KOPT-K1 (cell line): ENCODE data around the gene HSPB7.

ENCODE experiments used
- H3K27ac ChIP-seq: fragments of 200-600 bp; sonication (generic); 2 replicates; pipeline ENCODE4 v1.5.1; 2016; ENCODE audit warnings: antibody characterized with exemption, mild to moderate bottlenecking, low read depth, low read length; ENCODE audit not compliant: poor library complexity, severe bottlenecking
- H3K36me3 ChIP-seq: fragments of 200-600 bp; sonication (generic); 2 replicates; pipeline ENCODE4 v1.5.1; 2017; ENCODE audit warnings: antibody characterized with exemption, mild to moderate bottlenecking, low read length, moderate library complexity; ENCODE audit not compliant: insufficient read depth
- H3K9me3 ChIP-seq: fragments of 200-600 bp; sonication (generic); 2 replicates; pipeline ENCODE4 v1.5.1; 2017; ENCODE audit warnings: antibody characterized with exemption, low read length, mild to moderate bottlenecking; ENCODE audit not compliant: insufficient read depth, poor library complexity, severe bottlenecking

The HSPB7 gene

DNA sequence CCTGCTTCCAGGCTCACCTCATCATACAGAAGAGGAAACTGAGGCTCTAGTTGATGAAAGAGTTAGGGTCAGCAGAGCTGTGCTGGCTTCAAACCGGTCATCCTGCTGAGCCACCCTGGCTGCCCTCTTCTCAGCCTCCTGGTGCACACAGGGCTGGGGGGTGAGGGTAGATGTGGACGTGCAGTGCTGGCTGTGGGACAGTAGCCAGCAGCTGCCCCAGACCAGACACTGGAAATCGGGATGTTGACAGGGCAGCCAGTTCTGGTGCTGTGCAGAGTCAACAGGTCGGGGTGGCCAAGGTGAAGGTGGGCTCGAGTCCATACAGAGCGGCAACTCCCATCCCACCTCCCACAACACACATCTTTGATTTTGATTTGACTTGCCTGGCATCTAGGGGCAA lies 2.5 kb upstream of the HSPB7 start:
- H3K27ac ChIP-seq: no peak overlapping the region
- no peaks in the 10 kb centered on the region for H3K36me3 ChIP-seq
- H3K9me3 ChIP-seq: no peaks in the 10 kb centered on the region

GRCh38 chr1:16019644-16020277 lies 1.9 kb upstream of the HSPB7 start:
- H3K9me3 ChIP-seq: no peaks in the 10 kb centered on the region
- no peak overlapping the region for H3K27ac ChIP-seq
- no peaks in the 10 kb centered on the region for H3K36me3 ChIP-seq

GRCh38 chr1:16018749-16019643 lies 1.2 kb upstream of the HSPB7 start:
- no peak overlapping the region for H3K27ac ChIP-seq
- no peaks in the 10 kb centered on the region for H3K36me3 ChIP-seq
- no peaks in the 10 kb centered on the region for H3K9me3 ChIP-seq

- Histone ChIP-seq H3K36me3 (no peaks in the 10 kb centered on the region), H3K27ac (no peak overlapping the region), H3K9me3 (no peaks in the 10 kb centered on the region)
These were observed 465 bp upstream of the HSPB7 start for GRCh38 chr1:16018308-16018707.

- no peak overlapping the region for H3K27ac ChIP-seq
These were observed 775 bp downstream of the HSPB7 start for GRCh38 chr1:16017076-16017460.

DNA sequence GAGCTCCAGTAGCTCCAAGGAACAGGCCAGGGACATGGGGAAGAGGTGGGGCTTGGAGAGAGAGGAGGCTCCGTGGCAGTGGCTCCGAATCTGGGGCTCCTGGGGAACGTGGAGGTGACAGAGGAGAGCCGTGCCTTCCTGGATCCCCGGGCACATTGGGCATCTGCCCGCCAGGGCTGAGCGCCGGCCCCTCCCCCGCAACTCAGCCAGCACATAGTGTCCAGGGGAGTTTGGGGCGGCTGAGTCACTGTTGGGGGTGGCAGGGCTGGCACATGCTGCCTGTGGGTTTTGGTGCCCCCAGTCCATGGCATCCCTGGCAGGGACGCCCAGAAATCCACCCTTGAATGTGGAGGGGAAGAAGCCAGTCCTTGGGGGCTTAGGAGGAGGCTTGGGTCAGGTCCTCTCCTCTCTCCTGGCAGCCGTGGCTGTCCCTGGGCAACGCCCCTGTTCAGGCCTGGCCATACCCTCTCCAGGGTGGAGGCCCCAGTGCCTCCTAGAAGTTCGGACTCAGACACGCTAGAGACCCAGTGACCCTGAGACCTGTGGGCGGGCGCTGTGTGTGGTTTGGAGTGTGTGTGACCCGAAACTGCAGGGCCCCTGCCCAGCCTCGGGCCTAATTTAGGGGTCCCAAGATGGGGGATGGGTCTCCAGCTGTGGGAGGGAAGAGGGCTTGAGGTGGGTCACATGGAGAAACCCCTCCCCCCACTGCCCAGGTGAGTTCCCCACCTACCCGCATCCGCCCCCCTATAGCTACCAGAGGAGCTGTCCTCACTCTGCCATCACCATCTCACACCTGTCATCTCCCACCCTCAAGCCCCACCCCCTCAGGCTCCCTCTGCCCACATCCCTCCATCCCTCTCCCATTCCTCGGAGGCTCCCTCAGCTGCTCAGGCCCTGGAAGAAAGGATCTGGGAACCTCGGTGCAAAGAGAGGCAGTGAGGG lies 1.6 kb downstream of the HSPB7 start:
- H3K9me3 ChIP-seq: no peaks in the 10 kb centered on the region
- no peak overlapping the region for H3K27ac ChIP-seq
- H3K36me3 ChIP-seq: no peaks in the 10 kb centered on the region

More at GRCh38 chr1:16017076-16017460, 775 bp downstream of the HSPB7 start:
- no peaks in the 10 kb centered on the region for H3K9me3 ChIP-seq
- H3K36me3 ChIP-seq: no peaks in the 10 kb centered on the region

- H3K9me3 ChIP-seq: no peaks in the 10 kb centered on the region
- H3K27ac ChIP-seq: no peak overlapping the region
- no peaks in the 10 kb centered on the region for H3K36me3 ChIP-seq
These were observed 2.4 kb downstream of the HSPB7 start for GRCh38 chr1:16015491-16015890.

GRCh38 chr1:16014509-16015482 lies 3.0 kb downstream of the HSPB7 start:
- Histone ChIP-seq H3K27ac (no peak overlapping the region), H3K36me3 (no peaks in the 10 kb centered on the region)

GRCh38 chr1:16013908-16014258 lies 4.0 kb downstream of the HSPB7 start:
- no peaks in the 10 kb centered on the region for H3K36me3 ChIP-seq
- no peaks in the 10 kb centered on the region for H3K9me3 ChIP-seq
- H3K27ac ChIP-seq: no peak overlapping the region

More at GRCh38 chr1:16014509-16015482, 3.0 kb downstream of the HSPB7 start:
- no peaks in the 10 kb centered on the region for H3K9me3 ChIP-seq

DNA sequence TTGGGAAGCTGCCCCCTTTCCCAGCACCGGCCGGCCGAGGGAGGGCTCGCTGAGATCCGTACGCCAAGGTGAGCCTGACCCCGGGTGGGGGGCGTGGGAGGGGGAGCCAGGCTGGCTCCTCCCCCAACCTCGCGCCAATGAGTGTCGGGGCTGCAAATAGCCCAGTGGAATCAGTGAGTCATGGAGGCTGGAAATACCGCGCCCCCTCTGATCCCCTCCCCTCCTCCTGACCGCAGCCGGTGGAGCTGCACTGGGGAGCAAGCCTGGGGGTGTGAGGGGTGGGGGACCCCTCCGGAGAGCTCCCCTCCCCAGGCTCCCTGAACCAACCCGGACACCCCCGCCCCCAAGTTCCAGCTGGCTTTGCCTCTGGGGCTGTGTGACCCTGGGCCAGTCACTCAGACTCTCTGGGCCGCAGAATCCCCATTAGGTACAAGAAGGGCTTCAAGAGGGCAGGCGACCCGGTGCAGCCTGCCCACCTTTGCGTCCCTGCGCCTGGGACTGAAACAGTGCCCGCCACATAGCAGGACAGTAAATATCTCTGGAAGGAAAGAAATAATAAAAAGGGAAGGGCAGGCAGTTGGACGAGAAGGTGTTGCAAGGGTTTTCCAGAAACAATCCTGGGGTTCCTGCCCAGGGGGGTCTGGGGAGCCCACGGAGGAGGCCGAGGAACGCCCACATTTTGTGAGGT lies 4.5 kb downstream of the HSPB7 start:
- Histone ChIP-seq H3K9me3 (no peaks in the 10 kb centered on the region), H3K27ac (no peak overlapping the region), H3K36me3 (no peaks in the 10 kb centered on the region)

GRCh38 chr1:16012590-16013219 lies 5.1 kb downstream of the HSPB7 start:
- H3K36me3 ChIP-seq: no peaks in the 10 kb centered on the region
- no peak overlapping the region for H3K27ac ChIP-seq
- no peaks in the 10 kb centered on the region for H3K9me3 ChIP-seq

DNA sequence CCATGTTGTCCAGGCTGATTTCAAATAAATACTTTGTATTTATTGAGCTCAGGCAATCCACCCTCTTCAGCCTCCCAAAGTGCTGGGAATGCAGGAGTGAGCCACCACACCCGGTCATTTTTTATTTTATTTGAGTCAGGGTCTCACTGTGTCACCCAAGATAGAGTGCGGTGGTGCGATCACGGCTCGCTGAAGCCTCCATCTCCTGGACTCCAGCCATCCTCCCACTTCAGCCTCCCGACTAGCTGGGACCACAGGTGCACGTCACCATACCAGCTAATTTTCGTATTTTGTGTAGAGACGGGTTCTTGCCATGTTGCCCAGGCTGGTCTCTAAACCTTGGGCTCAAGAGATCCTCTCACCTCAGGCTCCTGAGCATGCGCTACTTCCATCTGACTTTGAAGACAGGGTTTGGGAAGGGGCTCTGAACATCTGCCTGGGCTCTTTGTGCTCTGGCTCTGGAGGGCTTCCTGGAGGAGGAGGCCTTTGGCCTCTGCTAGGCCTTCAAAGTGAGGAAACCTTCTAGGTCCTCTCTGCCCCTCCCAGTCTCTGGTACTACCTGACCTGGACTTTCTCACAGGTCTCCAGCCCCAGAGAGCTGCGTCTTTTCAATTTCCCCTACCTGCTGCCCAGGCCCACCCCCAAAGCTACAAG lies 5.8 kb downstream of the HSPB7 start:
- Histone ChIP-seq H3K36me3 (no peaks in the 10 kb centered on the region), H3K9me3 (no peaks in the 10 kb centered on the region), H3K27ac (no peak overlapping the region)

- H3K27ac ChIP-seq: no peak overlapping the region
- no peaks in the 10 kb centered on the region for H3K36me3 ChIP-seq
These were observed 7.0 kb downstream of the HSPB7 start for GRCh38 chr1:16010837-16011236.

More at GRCh38 chr1:16010837-16011236, 7.0 kb downstream of the HSPB7 start:
- no peaks in the 10 kb centered on the region for H3K9me3 ChIP-seq
